HEK293 (cell line): ENCODE results near the gene MTCP1.

ENCODE experiments used
- GLI4 ChIP-seq: fragments of 450-650 bp; formaldehyde crosslinking; IDR thresholded peaks from 2 replicates; pipeline ENCODE4 v1.5.1; 2016; ENCODE audit warnings: missing biosample characterization, missing genetic modification characterization
- HOXC10 ChIP-seq: sonication (generic); formaldehyde crosslinking; IDR thresholded peaks from 2 replicates; pipeline ENCODE4 v1.8.1; 2023; ENCODE audit warnings: mild to moderate bottlenecking, missing genetic modification reagents
- HOXD13 ChIP-seq: sonication (generic); formaldehyde crosslinking; IDR thresholded peaks from 2 replicates; pipeline ENCODE4 v1.8.0; 2022; ENCODE audit warnings: missing genetic modification reagents, borderline replicate concordance
- KLF16 ChIP-seq: fragments of 450-650 bp; formaldehyde crosslinking; IDR thresholded peaks from 2 replicates; pipeline ENCODE4 v1.5.1; 2017; ENCODE audit warnings: missing biosample characterization, missing genetic modification characterization
- OVOL3 ChIP-seq: fragments of 450-650 bp; formaldehyde crosslinking; IDR thresholded peaks from 2 replicates; pipeline ENCODE4 v1.5.1; 2016; ENCODE audit warnings: missing biosample characterization, missing genetic modification characterization
- REPIN1 ChIP-seq: fragments of 450-650 bp; formaldehyde crosslinking; IDR thresholded peaks from 2 replicates; pipeline ENCODE4 v1.5.1; 2017; ENCODE audit warnings: missing biosample characterization, missing genetic modification characterization, low read depth
- SCRT2 ChIP-seq: fragments of 450-650 bp; formaldehyde crosslinking; IDR thresholded peaks from 2 replicates; pipeline ENCODE4 v1.5.1; 2016; ENCODE audit warnings: missing biosample characterization, missing genetic modification characterization
- SP2 ChIP-seq: fragments of 450-650 bp; formaldehyde crosslinking; IDR thresholded peaks from 2 replicates; pipeline ENCODE4 v1.5.1; 2016; ENCODE audit warnings: missing biosample characterization, missing genetic modification characterization
- TRIM28 ChIP-seq: IDR thresholded peaks from 2 replicates; pipeline ENCODE4 v1.6.1; 2011; ENCODE audit warnings: low read length, control low read depth, borderline replicate concordance
- ZBTB21 ChIP-seq: fragments of 450-650 bp; formaldehyde crosslinking; IDR thresholded peaks from 2 replicates; pipeline ENCODE4 v1.5.1; 2017; ENCODE audit warnings: missing biosample characterization, missing genetic modification characterization
- ZNF121 ChIP-seq: fragments of 450-650 bp; formaldehyde crosslinking; IDR thresholded peaks from 2 replicates; pipeline ENCODE4 v1.5.1; 2016; ENCODE audit warnings: missing biosample characterization, missing genetic modification characterization
- ZNF132 ChIP-seq: fragments of 450-650 bp; formaldehyde crosslinking; IDR thresholded peaks from 2 replicates; pipeline ENCODE4 v1.5.1; 2017; ENCODE audit warnings: missing biosample characterization, missing genetic modification characterization, borderline replicate concordance
- ZNF174 ChIP-seq: fragments of 450-650 bp; formaldehyde crosslinking; IDR thresholded peaks from 2 replicates; pipeline ENCODE4 v1.5.0; 2017; ENCODE audit warnings: missing biosample characterization, mild to moderate bottlenecking, missing genetic modification characterization
- ZNF184 ChIP-seq: fragments of 450-650 bp; IDR thresholded peaks from 2 replicates; pipeline ENCODE4 v1.5.1; 2018; ENCODE audit warnings: missing biosample characterization, mild to moderate bottlenecking, missing genetic modification characterization
- ZNF2 ChIP-seq: fragments of 450-650 bp; formaldehyde crosslinking; IDR thresholded peaks from 2 replicates; pipeline ENCODE4 v1.5.1; 2016; ENCODE audit warnings: missing biosample characterization, missing genetic modification characterization
- ZNF292 ChIP-seq: fragments of 450-650 bp; formaldehyde crosslinking; IDR thresholded peaks from 2 replicates; pipeline ENCODE4 v1.5.1; 2016; ENCODE audit warnings: low read depth, missing biosample characterization, missing genetic modification characterization, borderline replicate concordance
- ZNF433 ChIP-seq: fragments of 450-650 bp; formaldehyde crosslinking; IDR thresholded peaks from 2 replicates; pipeline ENCODE4 v1.5.1; 2016; ENCODE audit warnings: missing biosample characterization, missing genetic modification characterization, low read depth
- ZNF48 ChIP-seq: fragments of 450-650 bp; formaldehyde crosslinking; IDR thresholded peaks from 2 replicates; pipeline ENCODE4 v1.5.1; 2016; ENCODE audit warnings: missing biosample characterization, missing genetic modification characterization
- ZNF510 ChIP-seq: fragments of 450-650 bp; formaldehyde crosslinking; IDR thresholded peaks from 2 replicates; pipeline ENCODE4 v1.5.1; 2018; ENCODE audit warnings: mild to moderate bottlenecking, missing genetic modification characterization, missing biosample characterization; ENCODE audit not compliant: insufficient replicate concordance
- ZNF544 ChIP-seq: fragments of 450-650 bp; formaldehyde crosslinking; IDR thresholded peaks from 2 replicates; pipeline ENCODE4 v1.5.0; 2017; ENCODE audit warnings: missing biosample characterization, missing genetic modification characterization
- ZNF561 ChIP-seq: fragments of 450-650 bp; IDR thresholded peaks from 2 replicates; pipeline ENCODE4 v1.5.1; 2018; ENCODE audit warnings: missing biosample characterization, missing genetic modification characterization, borderline replicate concordance
- ZNF600 ChIP-seq: fragments of 450-650 bp; formaldehyde crosslinking; IDR thresholded peaks from 2 replicates; pipeline ENCODE4 v1.5.1; 2016; ENCODE audit warnings: missing biosample characterization, missing genetic modification characterization
- ZNF654 ChIP-seq: fragments of 450-650 bp; formaldehyde crosslinking; IDR thresholded peaks from 2 replicates; pipeline ENCODE4 v1.5.1; 2016; ENCODE audit warnings: low read depth, missing biosample characterization, missing genetic modification characterization
- ZNF837 ChIP-seq: fragments of 450-650 bp; formaldehyde crosslinking; IDR thresholded peaks from 2 replicates; pipeline ENCODE4 v1.5.1; 2016; ENCODE audit warnings: missing biosample characterization, missing genetic modification characterization
- ZSCAN23 ChIP-seq: fragments of 450-650 bp; formaldehyde crosslinking; IDR thresholded peaks from 2 replicates; pipeline ENCODE4 v1.5.1; 2016; ENCODE audit warnings: missing biosample characterization, missing genetic modification characterization
- ZXDB ChIP-seq: fragments of 450-650 bp; formaldehyde crosslinking; IDR thresholded peaks from 2 replicates; pipeline ENCODE4 v1.5.1; 2016; ENCODE audit warnings: missing biosample characterization, missing genetic modification characterization
- TF ChIP-seq, protein P1 (sequence below): fragments of 450-650 bp; formaldehyde crosslinking; IDR thresholded peaks from 2 replicates; pipeline ENCODE4 v1.5.1; 2016; ENCODE audit warnings: missing biosample characterization, missing genetic modification characterization, borderline replicate concordance
- TF ChIP-seq, protein P2 (sequence below): fragments of 450-650 bp; formaldehyde crosslinking; IDR thresholded peaks from 2 replicates; pipeline ENCODE4 v1.5.1; 2016; ENCODE audit warnings: missing biosample characterization, missing genetic modification characterization
- TF ChIP-seq, protein P3 (sequence below): fragments of 450-650 bp; formaldehyde crosslinking; IDR thresholded peaks from 2 replicates; pipeline ENCODE4 v1.5.1; 2016; ENCODE audit warnings: missing biosample characterization, missing genetic modification characterization, low read depth
- TF ChIP-seq, protein P4 (sequence below): fragments of 450-650 bp; formaldehyde crosslinking; IDR thresholded peaks from 2 replicates; pipeline ENCODE4 v1.5.1; 2016; ENCODE audit warnings: missing biosample characterization, missing genetic modification characterization
- TF ChIP-seq, protein P5 (sequence below): fragments of 450-650 bp; formaldehyde crosslinking; conservative IDR thresholded peaks from 2 replicates; pipeline ENCODE4 v1.5.1; 2016; ENCODE audit warnings: low read depth, missing biosample characterization, missing genetic modification characterization

The MTCP1 gene

DNA sequence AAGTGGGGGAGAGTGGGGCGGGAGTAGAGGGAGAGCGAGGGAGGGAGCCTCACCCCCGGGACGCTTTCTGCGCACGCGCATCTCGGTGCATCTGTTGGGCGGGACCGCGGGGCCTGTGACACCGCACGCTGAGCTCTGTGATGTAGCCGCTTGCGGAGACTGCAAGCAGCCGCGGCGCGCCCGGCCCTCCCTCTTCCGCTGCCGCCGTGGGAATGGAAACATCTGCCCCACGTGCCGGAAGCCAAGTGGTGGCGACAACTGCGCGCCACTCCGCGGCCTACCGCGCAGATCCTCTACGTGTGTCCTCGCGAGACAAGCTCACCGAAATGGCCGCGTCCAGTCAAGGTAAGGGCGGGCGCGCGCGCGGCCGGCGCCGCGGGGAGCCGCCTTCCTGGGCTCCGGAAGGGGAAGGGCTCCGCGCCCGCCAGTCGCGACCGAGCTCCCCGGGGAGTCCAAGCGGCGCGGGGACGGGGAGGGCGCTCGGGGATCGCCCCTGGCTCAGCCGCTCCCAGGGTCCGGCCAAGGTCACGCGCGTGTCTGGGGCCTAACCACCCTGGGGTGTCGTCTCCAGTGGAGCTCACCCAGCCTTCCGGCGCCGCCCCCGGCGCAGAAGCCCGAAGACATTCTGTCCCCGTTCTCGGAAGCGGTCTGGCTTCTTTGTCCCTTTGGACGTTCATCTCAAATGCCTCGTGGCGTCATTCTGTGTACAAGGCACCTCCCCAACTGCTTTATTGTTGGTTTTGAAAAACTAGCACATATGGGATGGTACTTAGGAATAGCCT is 44.0 kb downstream of the MTCP1 start, which contains the start of gene FUNDC2 (continued):
- TF ChIP-seq ZNF510 (tag by site-specific recombination) (no peak), ZNF561 (tag by site-specific recombination) (peak; percentile 74), SP2 (tag by site-specific recombination) (peak; percentile 83), ZXDB (tag by site-specific recombination) (peak; percentile 63; the same call in 1 of the 2 replicates), ZNF837 (tag by site-specific recombination) (no peak), HOXD13 (CRISPR knock-in tag) (no peak), ZNF433 (no peak), REPIN1 (tag by site-specific recombination) (no peak), ZBTB21 (tag by site-specific recombination) (peak; percentile 42), ZNF544 (tag by site-specific recombination) (no peak), ZNF48 (no peak), ZNF2 (tag by site-specific recombination) (no peak), ZNF121 (tag by site-specific recombination) (no peak), OVOL3 (tag by site-specific recombination) (no peak), ZNF132 (tag by site-specific recombination) (no peak), HOXC10 (CRISPR knock-in tag) (no peak), ZNF654 (tag by site-specific recombination) (no peak), ZNF292 (tag by site-specific recombination) (no peak), TRIM28 (no peak), ZNF184 (tag by site-specific recombination) (no peak), GLI4 (tag by site-specific recombination) (no peak), ZNF174 (tag by site-specific recombination) (no peak), ZSCAN23 (tag by site-specific recombination) (no peak), KLF16 (tag by site-specific recombination) (0 out of 2 replicates have a peak, but pooled peaks have one; percentile 41), ZNF600 (tag by site-specific recombination) (peak; percentile 65), SCRT2 (no peak)
- TF ChIP-seq, protein P1, sequence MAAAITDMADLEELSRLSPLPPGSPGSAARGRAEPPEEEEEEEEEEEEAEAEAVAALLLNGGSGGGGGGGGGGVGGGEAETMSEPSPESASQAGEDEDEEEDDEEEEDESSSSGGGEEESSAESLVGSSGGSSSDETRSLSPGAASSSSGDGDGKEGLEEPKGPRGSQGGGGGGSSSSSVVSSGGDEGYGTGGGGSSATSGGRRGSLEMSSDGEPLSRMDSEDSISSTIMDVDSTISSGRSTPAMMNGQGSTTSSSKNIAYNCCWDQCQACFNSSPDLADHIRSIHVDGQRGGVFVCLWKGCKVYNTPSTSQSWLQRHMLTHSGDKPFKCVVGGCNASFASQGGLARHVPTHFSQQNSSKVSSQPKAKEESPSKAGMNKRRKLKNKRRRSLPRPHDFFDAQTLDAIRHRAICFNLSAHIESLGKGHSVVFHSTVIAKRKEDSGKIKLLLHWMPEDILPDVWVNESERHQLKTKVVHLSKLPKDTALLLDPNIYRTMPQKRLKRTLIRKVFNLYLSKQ (tag by site-specific recombination), result no peak
- TF ChIP-seq, protein P2, sequence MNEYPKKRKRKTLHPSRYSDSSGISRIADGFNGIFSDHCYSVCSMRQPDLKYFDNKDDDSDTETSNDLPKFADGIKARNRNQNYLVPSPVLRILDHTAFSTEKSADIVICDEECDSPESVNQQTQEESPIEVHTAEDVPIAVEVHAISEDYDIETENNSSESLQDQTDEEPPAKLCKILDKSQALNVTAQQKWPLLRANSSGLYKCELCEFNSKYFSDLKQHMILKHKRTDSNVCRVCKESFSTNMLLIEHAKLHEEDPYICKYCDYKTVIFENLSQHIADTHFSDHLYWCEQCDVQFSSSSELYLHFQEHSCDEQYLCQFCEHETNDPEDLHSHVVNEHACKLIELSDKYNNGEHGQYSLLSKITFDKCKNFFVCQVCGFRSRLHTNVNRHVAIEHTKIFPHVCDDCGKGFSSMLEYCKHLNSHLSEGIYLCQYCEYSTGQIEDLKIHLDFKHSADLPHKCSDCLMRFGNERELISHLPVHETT (tag by site-specific recombination), result no peak
- TF ChIP-seq, protein P3, sequence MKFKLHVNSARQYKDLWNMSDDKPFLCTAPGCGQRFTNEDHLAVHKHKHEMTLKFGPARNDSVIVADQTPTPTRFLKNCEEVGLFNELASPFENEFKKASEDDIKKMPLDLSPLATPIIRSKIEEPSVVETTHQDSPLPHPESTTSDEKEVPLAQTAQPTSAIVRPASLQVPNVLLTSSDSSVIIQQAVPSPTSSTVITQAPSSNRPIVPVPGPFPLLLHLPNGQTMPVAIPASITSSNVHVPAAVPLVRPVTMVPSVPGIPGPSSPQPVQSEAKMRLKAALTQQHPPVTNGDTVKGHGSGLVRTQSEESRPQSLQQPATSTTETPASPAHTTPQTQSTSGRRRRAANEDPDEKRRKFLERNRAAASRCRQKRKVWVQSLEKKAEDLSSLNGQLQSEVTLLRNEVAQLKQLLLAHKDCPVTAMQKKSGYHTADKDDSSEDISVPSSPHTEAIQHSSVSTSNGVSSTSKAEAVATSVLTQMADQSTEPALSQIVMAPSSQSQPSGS (tag by site-specific recombination), result no peak
- TF ChIP-seq, protein P4, sequence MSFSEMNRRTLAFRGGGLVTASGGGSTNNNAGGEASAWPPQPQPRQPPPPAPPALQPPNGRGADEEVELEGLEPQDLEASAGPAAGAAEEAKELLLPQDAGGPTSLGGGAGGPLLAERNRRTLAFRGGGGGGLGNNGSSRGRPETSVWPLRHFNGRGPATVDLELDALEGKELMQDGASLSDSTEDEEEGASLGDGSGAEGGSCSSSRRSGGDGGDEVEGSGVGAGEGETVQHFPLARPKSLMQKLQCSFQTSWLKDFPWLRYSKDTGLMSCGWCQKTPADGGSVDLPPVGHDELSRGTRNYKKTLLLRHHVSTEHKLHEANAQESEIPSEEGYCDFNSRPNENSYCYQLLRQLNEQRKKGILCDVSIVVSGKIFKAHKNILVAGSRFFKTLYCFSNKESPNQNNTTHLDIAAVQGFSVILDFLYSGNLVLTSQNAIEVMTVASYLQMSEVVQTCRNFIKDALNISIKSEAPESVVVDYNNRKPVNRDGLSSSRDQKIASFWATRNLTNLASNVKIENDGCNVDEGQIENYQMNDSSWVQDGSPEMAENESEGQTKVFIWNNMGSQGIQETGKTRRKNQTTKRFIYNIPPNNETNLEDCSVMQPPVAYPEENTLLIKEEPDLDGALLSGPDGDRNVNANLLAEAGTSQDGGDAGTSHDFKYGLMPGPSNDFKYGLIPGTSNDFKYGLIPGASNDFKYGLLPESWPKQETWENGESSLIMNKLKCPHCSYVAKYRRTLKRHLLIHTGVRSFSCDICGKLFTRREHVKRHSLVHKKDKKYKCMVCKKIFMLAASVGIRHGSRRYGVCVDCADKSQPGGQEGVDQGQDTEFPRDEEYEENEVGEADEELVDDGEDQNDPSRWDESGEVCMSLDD, result peak; percentile 35; the same call in 1 of the 2 replicates
- TF ChIP-seq, protein P5, sequence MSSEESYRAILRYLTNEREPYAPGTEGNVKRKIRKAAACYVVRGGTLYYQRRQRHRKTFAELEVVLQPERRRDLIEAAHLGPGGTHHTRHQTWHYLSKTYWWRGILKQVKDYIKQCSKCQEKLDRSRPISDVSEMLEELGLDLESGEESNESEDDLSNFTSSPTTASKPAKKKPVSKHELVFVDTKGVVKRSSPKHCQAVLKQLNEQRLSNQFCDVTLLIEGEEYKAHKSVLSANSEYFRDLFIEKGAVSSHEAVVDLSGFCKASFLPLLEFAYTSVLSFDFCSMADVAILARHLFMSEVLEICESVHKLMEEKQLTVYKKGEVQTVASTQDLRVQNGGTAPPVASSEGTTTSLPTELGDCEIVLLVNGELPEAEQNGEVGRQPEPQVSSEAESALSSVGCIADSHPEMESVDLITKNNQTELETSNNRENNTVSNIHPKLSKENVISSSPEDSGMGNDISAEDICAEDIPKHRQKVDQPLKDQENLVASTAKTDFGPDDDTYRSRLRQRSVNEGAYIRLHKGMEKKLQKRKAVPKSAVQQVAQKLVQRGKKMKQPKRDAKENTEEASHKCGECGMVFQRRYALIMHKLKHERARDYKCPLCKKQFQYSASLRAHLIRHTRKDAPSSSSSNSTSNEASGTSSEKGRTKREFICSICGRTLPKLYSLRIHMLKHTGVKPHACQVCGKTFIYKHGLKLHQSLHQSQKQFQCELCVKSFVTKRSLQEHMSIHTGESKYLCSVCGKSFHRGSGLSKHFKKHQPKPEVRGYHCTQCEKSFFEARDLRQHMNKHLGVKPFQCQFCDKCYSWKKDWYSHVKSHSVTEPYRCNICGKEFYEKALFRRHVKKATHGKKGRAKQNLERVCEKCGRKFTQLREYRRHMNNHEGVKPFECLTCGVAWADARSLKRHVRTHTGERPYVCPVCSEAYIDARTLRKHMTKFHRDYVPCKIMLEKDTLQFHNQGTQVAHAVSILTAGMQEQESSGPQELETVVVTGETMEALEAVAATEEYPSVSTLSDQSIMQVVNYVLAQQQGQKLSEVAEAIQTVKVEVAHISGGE (tag by site-specific recombination), result peak; percentile 91
